Renal pelvis (tissue), 4 donors: ENCODE results near the gene ADK. TPM values are rescaled to one million over a fixed set of nuclear protein-coding genes. Genes with fewer than 3 reads are reported as not detected.

Experiments
- DNase-seq: peaks from one replicate; pipeline ENCODE4 v3.0.0-alpha.2; 2013
- polyA plus RNA-seq, 3 donors: library from polyadenylated mRNA; unstranded; fragments of 120-200 nt; gene quantifications; one replicate each; pipeline ENCODE4 v1.2.1, GENCODE V29; 2013; ENCODE audit not compliant: insufficient read length in 3 of 3

ADK gene
- polyA plus RNA-seq, 3 donors, result 27.4 to 29.5 (median 28.2) TPM

DNA sequence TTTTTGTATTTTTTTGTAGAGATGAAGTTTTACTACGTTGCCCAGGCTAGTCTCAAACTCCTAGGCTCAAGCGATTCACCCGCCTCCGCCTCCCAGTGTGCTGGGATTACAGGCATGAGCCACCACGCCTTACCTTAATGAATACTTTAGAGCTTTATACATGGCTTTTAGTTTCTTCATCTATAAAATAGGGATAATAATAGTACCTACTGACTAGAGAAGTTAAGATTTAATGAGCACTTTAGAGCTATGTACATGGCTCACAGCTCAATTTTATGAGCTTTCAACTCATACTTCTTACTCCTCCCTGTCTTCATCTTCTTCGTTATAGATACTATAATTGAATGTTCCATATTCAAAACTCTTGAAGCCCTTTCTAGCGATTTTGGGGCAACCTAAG lies 445.7 kb downstream of the ADK start:
- no peak for DNase-seq

DNA sequence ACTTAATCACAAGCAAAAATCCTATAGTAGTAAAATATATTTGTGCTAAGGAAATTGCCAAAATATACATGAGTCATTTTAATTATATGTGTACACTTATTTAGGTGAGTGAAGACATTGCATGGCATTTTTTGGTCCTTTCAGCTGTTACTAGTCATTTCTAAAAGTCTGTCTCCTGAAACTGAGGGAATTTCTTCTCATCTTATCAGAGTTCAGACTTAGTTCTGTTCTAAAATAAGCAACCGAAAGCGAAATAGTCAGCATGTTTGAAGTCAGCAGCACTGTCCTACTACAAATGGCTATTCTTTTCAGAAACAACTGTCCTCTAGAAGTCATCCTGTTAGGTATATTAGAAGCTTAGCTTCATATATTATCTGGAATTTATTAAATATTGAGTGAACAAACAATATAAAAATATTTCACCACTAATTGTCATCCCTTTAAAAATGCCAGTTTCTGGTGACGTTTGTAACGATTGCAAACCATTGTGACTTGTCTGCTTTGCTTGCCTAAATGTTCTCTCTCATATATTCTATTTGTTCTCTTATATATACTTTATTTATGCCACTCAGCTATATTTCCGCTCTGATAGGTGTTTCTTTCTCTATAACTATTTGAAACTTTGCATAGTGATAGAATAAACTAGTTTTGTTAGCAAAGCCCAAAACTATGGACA lies 448.0 kb downstream of the ADK start:
- DNase-seq, result no peak

DNA sequence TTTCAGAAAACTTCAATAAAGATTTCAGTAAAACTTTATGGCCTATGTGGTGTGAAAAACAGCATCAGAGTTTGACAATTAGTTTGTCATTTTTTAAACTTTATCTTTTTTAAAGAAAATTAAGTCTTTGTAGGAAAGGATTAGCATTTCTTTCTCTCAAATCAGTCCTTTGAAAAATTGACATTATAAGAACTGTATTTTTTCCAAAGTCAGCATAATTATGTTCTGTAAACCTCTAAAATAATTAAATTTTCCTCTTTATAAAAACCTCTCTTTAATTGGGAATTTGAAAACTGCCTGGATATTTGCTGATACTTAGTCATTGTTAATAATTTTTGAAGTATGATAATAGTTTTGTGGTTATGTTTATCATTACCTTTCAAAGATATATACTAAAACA lies 448.7 kb downstream of the ADK start:
- no peak for DNase-seq

DNA sequence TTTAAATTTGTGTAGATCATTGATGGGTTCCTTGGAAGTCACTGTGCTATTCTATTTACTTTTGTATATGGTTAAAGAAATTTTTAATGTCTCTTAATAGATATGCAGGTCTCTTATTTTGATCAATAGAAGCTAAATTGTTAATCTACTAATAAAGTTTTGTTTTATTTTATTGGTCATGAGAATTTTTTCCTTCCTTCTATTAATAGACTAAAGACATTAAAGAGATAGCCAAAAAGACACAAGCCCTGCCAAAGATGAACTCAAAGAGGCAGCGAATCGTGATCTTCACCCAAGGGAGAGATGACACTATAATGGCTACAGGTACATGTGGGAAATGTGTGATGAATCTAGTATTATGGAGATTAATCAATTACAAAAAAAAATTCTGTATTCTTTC lies 449.1 kb downstream of the ADK start:
- DNase-seq, result no peak

DNA sequence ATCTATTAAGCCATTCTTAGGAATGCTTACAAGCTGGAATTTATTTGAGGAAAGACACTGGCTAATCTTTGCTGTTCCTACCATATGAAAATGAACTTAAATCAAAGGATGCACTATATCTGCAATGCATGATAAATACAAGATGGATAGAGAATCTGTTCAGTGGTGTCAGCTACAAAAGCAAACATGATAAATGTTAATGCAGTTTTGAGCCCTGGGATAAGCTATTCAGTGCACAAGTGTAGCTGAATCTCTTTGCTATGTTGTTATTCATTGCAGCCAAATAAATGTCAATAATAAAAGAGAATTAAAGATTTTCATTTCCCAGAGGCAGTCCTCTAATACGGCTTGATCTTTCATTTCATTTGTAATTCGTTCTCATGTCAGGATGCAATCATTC lies 451.6 kb downstream of the ADK start:
- DNase-seq, result no peak

GRCh38 chr10:74610299-74610698 lies 459.3 kb downstream of the ADK start:
- no peak for DNase-seq

DNA sequence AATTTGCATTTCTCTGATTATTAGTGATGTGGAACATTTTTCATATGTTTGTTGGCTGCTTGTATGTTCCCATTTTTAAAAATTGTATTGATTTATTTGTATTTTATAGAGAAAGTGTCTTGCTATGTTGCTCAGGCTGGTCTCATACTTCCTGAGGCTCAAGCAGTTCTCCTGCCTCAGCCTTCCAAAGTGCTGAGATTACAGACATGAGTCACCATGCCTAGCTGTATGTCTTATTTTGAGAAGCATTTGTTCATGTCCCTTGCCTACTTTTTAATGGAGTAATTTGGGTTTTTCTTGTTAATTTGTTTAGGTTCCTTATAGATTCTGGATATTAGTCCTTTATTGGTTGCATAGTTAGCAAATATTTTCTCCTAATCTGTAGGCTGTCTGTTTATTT lies 461.2 kb downstream of the ADK start:
- DNase-seq, result no peak

GRCh38 chr10:74620626-74621025 lies 469.6 kb downstream of the ADK start:
- DNase-seq, result no peak

DNA sequence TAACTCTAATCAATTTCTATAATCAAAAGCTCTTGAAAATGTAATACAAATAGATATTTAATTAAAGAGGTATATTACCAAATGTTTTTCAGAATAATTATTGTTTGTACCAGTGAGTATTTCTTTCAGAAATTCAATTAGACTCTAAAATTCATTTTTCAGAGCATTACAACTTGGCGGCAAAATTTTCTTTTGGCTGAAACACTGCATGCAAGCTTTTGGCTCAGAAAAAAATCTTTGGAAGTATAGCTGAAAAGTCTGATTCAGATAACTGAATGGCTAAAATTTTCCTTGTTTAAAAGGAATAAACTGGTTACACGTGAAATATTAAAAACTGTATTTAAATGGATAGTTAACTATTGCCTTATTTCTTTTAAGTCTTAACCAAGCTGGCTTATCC lies 472.8 kb downstream of the ADK start:
- no peak for DNase-seq

GRCh38 chr10:74624501-74624900 lies 473.5 kb downstream of the ADK start:
- DNase-seq, result no peak

DNA sequence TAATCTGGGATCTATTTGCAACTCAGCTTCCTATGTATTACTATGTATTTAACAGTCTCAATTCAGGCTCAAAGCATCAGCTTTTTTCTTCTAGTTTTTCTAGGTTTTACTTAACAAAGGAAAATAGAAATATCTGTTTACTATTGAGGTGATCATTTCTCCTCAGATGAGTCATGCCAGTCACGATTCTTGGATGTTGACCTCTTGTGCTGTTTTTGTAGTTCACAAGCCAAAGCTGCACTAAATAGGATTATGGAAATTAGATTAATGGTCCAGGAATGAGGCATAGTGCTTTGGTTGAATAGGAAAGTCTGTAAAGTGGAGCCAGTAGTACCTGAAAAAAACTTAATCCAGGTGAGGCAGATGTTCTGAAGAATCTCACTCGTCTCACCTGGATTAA lies 477.1 kb downstream of the ADK start:
- DNase-seq, result no peak

- no peak for DNase-seq
Measured at GRCh38 chr10:74634995-74635536, 484.0 kb downstream of the ADK start.

GRCh38 chr10:74635655-74636054 lies 484.6 kb downstream of the ADK start:
- DNase-seq, result no peak

- no peak for DNase-seq
Measured at GRCh38 chr10:74637685-74638084, 486.7 kb downstream of the ADK start.

- DNase-seq, result no peak
Measured at GRCh38 chr10:74640134-74640921, 489.3 kb downstream of the ADK start.

DNA sequence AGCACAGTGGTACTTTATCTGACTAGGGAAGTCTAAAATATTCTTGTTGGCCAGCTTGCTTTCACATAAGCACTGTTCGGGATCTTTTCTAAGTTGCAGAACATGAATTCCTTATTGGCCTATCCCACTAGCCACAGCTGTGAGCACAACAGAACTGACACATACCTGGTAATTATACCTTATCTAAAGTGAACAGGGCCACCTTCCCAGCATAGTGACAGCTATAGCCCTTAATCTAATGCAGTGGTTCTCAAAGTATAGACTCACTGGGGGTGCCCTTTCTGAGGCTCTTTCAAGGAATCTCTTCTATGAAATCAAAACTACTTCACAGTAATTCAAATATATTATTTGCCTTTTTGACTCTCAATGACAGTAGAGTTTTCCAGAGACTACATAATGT lies 490.6 kb downstream of the ADK start:
- no peak for DNase-seq

GRCh38 chr10:74642901-74643595 lies 492.0 kb downstream of the ADK start:
- DNase-seq, result no peak

DNA sequence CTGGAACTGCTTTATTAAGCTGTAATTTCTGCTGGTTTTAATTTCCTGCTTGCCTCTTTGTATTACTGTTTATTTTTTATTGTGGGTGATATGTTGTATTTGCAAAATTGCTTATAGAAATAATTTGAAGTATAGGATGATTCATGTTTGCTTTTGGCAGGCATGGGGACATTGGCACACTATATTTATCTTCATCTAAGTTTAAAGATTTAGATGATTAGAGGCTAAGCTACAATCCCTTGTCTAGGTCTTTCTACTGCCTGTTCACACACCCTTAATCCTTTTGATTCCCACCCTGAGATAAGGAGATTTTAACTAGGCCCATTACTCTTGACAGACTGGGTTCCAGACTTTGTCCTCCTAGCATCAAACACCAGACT lies 492.6 kb downstream of the ADK start:
- no peak for DNase-seq

- DNase-seq, result no peak
Measured at GRCh38 chr10:74644738-74645137, 493.7 kb downstream of the ADK start.

DNA sequence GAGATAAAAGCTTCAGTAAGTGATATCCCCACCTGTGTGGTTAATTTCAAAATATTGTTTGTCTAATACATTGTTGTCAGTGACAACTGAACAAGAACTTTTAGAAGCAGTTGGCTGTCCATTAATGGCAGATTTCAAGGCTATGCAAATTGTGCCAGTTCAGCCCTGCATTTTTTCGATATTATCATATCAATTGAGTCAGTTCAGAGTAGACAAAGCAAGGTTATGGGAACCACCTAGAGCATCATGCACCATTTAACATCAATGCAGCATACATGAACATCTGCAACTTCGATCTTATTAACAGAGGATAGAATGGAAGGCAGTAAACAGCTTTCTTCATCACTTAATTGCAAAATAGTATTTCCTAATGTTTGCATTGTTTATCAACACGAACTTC lies 494.7 kb downstream of the ADK start:
- no peak for DNase-seq

- no peak for DNase-seq
Measured at GRCh38 chr10:74650613-74651012, 499.6 kb downstream of the ADK start.

DNA sequence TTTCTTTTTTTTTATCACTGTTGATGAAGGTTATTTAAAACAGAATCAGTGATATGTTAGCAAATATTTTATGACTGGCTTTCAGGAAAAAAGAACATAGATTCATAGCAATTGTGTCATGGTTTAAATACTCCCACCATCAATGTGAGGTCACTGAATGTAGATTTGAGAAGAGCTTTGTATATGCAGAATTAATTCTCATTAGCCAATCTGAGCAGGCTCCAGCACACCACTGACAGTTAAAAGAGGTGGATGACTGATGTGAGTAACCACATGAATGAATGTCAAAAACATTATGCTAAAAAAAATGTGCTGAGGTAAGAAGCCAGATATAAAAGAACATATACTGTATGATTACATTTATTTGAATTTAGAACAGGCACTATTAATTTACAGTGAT lies 500.5 kb downstream of the ADK start:
- DNase-seq, result no peak

GRCh38 chr10:74652664-74653063 lies 501.6 kb downstream of the ADK start:
- DNase-seq, result no peak
